GM21619 (cell line): ENCODE results near the gene TSPAN32.

Source experiments
- ATAC-seq: cut with Tn5 transposase; IDR thresholded peaks from one replicate; pipeline ENCODE4 v1.9.1; 2021; ENCODE audit not compliant: unreplicated experiment

Gene TSPAN32

GRCh38 chr11:2302896-2303626 lies 1.2 kb downstream of the TSPAN32 start:
- no peak for ATAC-seq

DNA sequence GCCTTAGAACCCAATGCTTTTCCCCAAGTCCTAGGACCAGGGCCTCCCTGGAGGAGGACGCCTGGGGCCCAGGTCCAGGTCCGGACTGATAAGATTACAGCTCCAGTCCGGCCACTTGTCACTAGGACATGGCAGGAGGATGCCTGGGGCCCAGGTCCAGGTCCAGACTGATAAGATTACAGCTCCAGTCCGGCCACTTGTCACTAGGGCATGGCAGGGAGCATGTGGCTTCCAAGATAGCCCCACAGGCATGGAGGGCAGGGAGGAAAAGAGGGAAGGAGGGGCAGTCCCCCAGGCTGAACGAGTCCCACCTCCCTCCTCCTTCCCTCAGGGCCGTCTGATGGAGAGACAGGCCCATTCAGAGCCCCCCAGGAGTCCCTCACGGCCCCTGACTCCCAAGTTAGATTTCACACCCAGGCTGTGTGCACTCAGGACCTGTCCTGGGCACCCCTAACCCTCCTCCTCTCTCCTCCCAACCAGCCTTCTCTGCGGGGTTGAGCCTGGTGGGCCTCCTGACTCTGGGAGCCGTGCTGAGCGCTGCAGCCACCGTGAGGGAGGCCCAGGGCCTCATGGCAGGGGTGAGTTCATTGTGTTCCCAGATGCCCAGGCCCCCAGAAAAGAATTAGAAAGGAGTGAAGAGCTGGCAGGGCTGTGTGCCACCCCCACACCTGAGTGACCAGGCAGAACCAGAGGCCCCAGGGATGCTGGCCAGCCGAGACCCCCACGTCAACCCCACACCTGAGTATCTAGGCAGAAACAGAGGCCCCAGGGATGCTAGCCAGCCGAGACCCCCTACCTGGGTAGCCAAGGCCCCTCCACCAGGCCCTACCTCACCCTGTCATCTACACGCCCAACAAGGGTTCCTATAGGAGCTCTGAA lies 2.1 kb downstream of the TSPAN32 start:
- no peak for ATAC-seq

GRCh38 chr11:2304506-2305139 lies 2.8 kb downstream of the TSPAN32 start:
- no peak for ATAC-seq

DNA sequence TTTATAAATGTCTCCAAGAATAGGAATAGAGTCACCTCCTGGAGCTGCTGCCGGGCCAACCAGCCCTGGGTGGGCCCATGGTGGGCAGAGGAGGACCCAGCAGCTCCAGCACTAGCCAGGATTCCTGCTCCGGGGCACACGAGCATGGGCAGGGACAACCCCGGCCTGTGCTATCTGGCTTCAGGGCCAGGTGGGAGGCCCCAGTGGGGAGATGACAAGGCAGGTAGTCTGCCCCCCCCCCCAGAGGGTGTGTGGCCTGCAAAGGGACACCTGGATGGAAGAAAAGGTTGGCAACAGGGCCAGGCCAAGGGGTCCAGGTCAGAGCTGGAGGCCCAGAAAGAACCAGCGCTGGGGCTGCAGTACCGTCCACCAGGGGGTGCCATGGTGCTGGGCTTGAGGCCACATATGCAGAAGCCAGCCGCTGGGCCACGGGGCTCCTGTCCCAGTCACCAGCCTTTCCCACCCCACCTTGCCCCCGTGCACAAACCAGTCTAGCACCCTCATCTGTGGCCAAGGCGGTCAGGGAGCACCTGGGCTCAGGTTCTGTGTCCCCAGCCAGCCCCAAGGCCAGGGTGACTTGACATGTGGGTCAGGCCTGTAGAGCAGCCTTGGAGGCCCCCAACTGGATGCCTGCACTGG lies 3.4 kb downstream of the TSPAN32 start:
- no peak for ATAC-seq

- no peak for ATAC-seq
These were observed 4.1 kb downstream of the TSPAN32 start for GRCh38 chr11:2305788-2306451.

GRCh38 chr11:2306452-2306823 lies 4.6 kb downstream of the TSPAN32 start:
- no peak for ATAC-seq

DNA sequence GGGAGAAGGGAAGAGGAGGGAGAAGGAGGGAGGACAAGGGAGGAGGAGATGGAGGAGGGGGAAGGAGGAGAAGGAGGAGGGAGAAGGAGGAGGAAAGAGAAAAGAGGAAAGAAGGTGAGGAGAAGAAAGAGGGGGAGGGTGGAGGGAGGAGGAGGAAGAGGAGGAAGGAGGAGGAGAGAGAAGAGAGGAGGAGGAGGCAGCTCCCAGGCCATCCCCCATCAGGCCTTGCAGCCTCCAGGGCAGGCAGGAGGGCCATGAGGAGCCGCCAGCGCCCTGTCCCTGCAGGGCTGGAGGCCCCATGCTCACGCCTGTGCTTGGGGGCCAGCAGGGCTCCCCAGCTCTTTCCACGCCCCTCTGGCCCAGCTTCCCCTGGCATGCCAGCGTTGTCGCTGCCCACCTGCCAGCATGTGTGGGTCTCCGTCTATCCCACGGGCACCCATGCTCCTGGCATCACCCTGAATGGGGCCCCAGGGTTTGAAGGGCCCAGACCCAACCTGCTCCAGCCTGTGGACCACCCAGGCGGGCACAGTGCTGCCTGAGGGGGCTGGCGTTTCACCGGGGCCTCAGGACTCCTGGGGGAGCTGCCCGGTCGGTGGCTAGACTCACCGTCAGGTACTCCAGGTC lies 5.2 kb downstream of the TSPAN32 start:
- ATAC-seq: no peak

- ATAC-seq: no peak
These were observed 5.9 kb downstream of the TSPAN32 start for GRCh38 chr11:2307501-2308331.

DNA sequence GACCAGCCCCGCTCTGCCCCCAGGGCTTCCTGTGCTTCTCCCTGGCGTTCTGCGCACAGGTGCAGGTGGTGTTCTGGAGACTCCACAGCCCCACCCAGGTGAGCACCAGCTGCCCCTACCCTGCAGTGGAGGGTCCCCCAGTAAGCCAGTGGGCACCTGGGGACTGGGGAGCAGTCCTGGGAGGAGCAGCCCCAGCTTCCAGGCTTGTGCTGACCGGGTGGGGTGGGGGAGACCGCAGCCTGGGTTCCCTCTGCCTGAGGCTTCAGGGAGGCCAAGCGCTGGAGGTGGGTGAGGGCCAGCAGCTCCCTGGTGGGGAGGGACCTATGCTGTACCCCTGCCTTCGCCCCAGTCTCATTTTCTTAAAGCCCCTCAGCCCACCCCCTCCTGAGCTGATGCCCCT lies 6.9 kb downstream of the TSPAN32 start:
- no peak for ATAC-seq

- ATAC-seq: no peak
These were observed 7.6 kb downstream of the TSPAN32 start for GRCh38 chr11:2309251-2310072.

GRCh38 chr11:2310073-2310785 lies 8.4 kb downstream of the TSPAN32 start:
- ATAC-seq: no peak

GRCh38 chr11:2310786-2311352 lies 9.1 kb downstream of the TSPAN32 start:
- no peak for ATAC-seq

DNA sequence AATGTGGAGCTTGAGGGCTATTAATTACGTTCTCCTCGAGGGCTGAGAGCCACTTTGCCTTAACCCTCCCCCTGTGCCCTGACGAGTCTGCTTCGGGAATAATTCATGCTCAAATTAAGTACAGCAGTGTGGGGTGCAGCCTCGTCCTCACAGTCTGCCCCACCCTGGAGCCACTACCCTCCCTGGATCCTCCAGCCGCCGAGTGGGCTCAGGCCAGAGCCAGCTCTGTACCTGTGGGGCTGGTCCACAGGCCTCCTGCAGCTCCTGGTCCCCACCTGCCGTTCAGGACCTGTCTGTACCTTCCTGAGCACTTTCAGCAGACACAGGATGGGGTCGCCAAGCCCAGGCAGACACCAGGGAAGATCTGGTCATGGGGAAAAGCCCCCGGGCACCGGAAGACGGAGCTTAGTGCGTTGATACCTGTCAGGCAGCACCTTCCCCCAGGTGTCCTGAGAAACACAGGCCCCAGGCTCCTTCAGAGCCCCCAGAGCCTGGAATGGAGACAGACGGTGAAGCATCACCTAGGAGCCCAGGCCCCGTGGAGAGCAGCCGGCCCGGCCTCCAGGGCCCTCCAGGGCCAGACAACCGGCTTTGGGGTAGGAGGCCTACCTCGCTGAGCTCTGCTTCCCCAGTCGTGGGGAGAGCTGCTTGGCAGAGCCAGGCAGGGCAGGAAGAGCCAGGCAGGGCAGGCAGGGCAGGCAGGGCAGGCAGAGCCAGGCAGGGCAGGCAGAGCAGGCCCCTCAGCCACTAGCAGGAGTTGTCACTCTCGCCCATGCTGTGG lies 9.7 kb downstream of the TSPAN32 start:
- ATAC-seq: no peak

DNA sequence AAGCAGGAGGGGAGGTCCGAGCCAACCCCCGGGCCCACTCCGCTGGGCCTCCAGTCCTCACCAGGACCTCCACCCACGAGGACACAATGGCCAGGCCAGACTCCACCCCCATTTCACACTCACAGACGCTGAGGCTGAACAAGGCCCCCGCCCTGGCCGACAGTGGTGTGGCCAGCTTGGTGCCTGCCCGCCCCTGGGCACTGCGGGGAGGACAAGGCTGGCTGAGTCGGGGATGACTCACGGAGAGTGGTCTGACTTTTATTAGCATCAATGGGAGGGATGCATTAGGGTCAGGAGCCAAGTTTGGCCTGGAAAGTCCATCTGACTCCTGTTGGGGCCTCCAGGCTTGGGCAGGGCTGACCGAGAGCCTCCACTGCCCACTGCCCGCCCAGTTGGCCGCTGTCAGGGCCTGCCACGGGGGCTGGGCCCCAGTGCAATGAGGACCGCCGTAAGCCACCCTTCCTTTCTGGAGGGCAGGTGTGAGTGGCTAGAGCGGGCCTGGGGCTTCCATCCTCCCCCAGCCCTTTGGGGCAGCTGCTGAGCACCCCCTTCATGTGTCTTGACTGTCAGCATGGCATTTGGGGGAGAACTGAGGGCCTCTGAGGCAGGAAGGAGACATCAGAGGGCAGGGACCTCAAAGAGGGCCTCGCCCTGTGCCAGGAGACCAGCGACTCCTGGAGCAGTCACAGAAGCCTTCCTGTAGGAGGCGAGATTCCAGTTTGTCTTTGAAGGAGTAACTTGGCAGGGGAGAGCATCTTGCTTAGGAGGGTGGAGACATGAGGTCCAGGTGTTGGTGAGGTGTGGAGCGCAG lies 10.6 kb downstream of the TSPAN32 start:
- no peak for ATAC-seq

- no peak for ATAC-seq
These were observed 11.5 kb downstream of the TSPAN32 start for GRCh38 chr11:2313051-2313951.
